GM12872 (cell line): ENCODE measurements around the gene BTG1.

Experiments
- TF ChIP-seq, protein P1 (sequence below): IDR thresholded peaks from 3 replicates; pipeline ENCODE4 v1.5.1; 2011; ENCODE audit warnings: low read depth, mild to moderate bottlenecking, low read length, moderate library complexity; ENCODE audit not compliant: insufficient read depth

BTG1 gene

DNA sequence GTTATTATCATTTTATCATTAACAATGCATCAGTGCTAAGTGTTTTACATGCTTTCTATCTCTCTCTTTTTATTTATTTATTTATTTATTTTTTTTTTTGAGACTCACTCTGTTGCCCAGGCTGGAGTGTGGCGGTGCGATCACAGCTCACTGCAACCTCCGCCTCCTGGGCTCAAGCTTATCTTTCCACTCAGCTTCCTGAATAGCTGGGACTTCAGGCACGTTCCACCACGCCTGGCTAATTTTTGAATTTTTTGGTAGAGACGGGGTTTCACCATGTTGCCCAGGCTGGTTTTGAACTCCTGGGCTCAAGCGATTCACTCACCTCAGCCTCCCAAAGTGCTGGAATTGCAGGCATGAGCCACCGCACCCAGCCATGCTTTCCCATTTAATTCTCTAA is 3.9 kb upstream of the BTG1 start:
- TF ChIP-seq, protein P1, sequence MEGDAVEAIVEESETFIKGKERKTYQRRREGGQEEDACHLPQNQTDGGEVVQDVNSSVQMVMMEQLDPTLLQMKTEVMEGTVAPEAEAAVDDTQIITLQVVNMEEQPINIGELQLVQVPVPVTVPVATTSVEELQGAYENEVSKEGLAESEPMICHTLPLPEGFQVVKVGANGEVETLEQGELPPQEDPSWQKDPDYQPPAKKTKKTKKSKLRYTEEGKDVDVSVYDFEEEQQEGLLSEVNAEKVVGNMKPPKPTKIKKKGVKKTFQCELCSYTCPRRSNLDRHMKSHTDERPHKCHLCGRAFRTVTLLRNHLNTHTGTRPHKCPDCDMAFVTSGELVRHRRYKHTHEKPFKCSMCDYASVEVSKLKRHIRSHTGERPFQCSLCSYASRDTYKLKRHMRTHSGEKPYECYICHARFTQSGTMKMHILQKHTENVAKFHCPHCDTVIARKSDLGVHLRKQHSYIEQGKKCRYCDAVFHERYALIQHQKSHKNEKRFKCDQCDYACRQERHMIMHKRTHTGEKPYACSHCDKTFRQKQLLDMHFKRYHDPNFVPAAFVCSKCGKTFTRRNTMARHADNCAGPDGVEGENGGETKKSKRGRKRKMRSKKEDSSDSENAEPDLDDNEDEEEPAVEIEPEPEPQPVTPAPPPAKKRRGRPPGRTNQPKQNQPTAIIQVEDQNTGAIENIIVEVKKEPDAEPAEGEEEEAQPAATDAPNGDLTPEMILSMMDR = no peak

- TF ChIP-seq, protein P1 = no peak
Measured at GRCh38 chr12:92147491-92147890, 1.8 kb upstream of the BTG1 start.

DNA sequence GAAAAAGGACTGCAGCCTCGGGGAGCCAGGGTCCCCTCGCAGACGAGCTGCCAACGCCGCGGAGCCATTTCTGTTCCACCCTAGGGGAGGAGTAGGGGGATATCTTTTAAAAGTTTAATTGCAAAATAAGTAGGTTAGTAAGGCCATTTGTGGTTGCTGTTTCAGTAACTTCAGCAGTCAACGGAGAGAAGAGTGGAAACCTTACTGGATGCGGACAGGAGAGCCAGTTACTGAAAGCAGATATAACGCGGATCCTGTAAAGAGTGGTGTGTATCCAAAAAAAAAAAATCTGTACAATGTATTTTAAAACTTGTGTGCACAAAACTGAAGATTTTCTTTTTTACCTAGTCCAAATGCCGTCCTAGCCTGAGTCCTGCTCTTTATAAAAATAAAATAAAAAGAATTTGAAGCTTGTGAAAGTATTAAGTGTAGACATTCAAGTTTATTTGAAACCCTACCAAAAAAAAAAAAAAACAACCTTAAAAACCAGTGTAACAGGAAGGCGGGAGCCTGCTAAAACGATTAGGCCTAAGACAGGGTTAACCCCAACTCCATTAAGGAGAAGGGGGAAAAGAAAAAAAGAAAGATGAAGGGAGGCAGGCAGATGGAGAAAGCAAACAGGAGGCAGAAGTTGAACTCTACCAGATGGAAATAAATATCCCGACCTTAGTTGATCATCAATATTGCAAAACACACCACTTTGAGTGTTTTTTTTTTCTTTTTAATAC is 1.0 kb upstream of the BTG1 start:
- TF ChIP-seq, protein P1 = no peak

DNA sequence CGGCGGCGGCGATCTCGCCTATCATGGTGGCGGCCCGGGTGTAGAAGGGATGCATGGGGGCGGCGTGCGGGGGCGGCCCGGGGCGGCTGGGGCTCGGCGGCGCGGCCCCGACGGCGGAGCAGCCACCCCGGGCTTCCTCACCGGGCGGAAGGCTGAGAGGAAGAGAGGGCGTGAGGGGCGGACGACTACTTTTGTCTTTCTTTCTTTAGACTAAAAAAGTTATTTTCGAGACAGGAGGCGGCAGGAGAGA is 240 bp downstream of the BTG1 start:
- TF ChIP-seq, protein P1 = no peak

DNA sequence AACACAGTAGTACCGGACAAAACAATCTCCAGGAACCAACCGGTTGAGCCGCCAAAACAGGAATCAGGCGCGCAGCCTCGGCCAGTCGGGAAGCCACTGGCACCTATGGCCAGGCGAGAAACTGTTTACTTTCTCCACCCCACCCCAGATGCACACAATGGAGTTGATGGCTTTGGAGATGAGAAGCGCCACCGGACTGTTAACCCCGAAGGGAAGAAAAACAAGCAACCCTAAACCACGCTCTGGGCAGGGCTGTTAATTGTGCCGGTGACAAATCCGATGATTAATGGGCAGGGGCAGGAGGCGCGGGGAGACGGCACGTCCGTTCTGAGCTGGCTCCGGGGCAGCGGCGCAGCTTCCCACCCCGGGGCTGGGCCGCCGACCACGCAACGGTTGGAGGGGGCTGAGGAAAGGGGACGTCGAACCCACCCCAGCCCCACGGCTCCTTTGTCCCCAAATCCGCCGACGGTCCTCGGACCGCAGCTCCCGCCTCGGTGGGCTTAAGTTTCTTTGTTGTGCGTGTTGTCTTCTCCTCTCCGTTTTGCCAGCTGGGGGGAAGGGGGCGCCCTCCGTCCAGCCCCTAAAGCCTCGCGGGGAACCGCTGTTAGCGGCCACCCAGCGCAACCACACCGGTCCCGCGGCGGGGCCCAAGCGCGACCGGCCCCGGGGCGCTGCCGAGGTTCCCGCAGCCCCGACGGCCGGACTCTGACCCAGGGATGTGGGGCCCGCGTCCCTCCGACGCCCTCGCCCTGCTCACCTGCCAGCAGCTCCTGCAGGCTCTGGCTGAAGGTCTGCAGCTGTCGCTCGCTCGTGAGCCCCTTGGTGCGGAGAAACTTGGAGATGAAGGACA is 790 bp downstream of the BTG1 start:
- TF ChIP-seq, protein P1 = 0 out of 3 replicates have a peak, but pooled peaks have one; percentile 24

GRCh38 chr12:92143686-92144630 is 1.7 kb downstream of the BTG1 start:
- TF ChIP-seq, protein P1 = peak; percentile 80

- TF ChIP-seq, protein P1 = no peak
Measured at GRCh38 chr12:92143258-92143657, 2.4 kb downstream of the BTG1 start.
